HepG2 (cell line): ENCODE data around the gene KLHL3. TPM values are rescaled to one million over a fixed set of nuclear protein-coding genes. Genes with fewer than 3 reads are reported as not detected.

ENCODE experiments used
- AGO1 ChIP-seq: fragments of 200-400 bp; formaldehyde crosslinking; IDR thresholded peaks from 2 replicates; pipeline ENCODE4 v1.6.1; 2017; ENCODE audit warnings: mild to moderate bottlenecking, low read depth, low read length, moderate library complexity; ENCODE audit not compliant: poor library complexity, severe bottlenecking
- ATF4 ChIP-seq, 2 experiments: fragments of 450-650 bp in 1 of 2; sonication (generic) in 1 of 2; formaldehyde crosslinking; IDR thresholded peaks; 2 replicates each; pipeline versions ENCODE4 v1.5.0 to v1.8.0; 2020 to 2022; ENCODE audit warnings: mild to moderate bottlenecking in 1 of 2, missing genetic modification reagents in 1 of 2
- CBX1 ChIP-seq: IDR thresholded peaks from one replicate; pipeline ENCODE4 v1.6.1; 2016; ENCODE audit warnings: antibody characterized with exemption, low read depth
- GPBP1L1 ChIP-seq: sonication (generic); formaldehyde crosslinking; IDR thresholded peaks from 2 replicates; pipeline ENCODE4 v1.5.0; 2020; ENCODE audit warnings: mild to moderate bottlenecking, missing genetic modification reagents
- HNF4A ChIP-seq: sonication (generic); formaldehyde crosslinking; IDR thresholded peaks from 2 replicates; pipeline ENCODE4 v1.4.0; 2020; ENCODE audit warnings: missing genetic modification reagents
- HNRNPL ChIP-seq: fragments of 200-400 bp; formaldehyde crosslinking; IDR thresholded peaks from 2 replicates; pipeline ENCODE4 v1.6.1; 2017; ENCODE audit warnings: mild to moderate bottlenecking, low read depth, low read length
- KLF12 ChIP-seq: sonication (generic); formaldehyde crosslinking; IDR thresholded peaks from 2 replicates; pipeline ENCODE4 v1.4.0; 2020; ENCODE audit warnings: missing genetic modification reagents, borderline replicate concordance
- MLXIP ChIP-seq: sonication (generic); formaldehyde crosslinking; IDR thresholded peaks from 2 replicates; pipeline ENCODE4 v1.9.0; 2021; ENCODE audit warnings: missing genetic modification reagents, borderline replicate concordance
- NAIF1 ChIP-seq: sonication (generic); formaldehyde crosslinking; IDR thresholded peaks from 2 replicates; pipeline ENCODE4 v1.5.0; 2020; ENCODE audit warnings: mild to moderate bottlenecking, missing genetic modification reagents, borderline replicate concordance
- NFKB2 ChIP-seq: sonication (generic); formaldehyde crosslinking; IDR thresholded peaks from 2 replicates; pipeline ENCODE4 v1.4.0; 2020; ENCODE audit warnings: missing genetic modification reagents, borderline replicate concordance
- NFYB ChIP-seq: sonication (generic); formaldehyde crosslinking; IDR thresholded peaks from 2 replicates; pipeline ENCODE4 v1.4.0; 2020; ENCODE audit warnings: missing genetic modification reagents
- SRY ChIP-seq: sonication (generic); formaldehyde crosslinking; IDR thresholded peaks from 2 replicates; pipeline ENCODE4 v1.8.0; 2022; ENCODE audit warnings: mild to moderate bottlenecking, missing genetic modification reagents
- TFAP4 ChIP-seq: sonication (generic); IDR thresholded peaks from 2 replicates; pipeline ENCODE4 v1.6.1; 2016; ENCODE audit warnings: low read depth, borderline replicate concordance
- ZBTB33 ChIP-seq: sonication (generic); formaldehyde crosslinking; IDR thresholded peaks from 2 replicates; pipeline ENCODE4 v1.4.0; 2020; ENCODE audit warnings: missing genetic modification reagents
- ZBTB46 ChIP-seq: sonication (generic); formaldehyde crosslinking; IDR thresholded peaks from 2 replicates; pipeline ENCODE4 v1.4.0; 2020; ENCODE audit warnings: mild to moderate bottlenecking, missing genetic modification reagents, borderline replicate concordance
- ZNF850 ChIP-seq: sonication (generic); formaldehyde crosslinking; conservative IDR thresholded peaks from 2 replicates; pipeline ENCODE4 v1.9.0; 2021; ENCODE audit warnings: mild to moderate bottlenecking, missing genetic modification reagents
- polyA plus RNA-seq, 8 experiments: library from polyadenylated mRNA; depleted of rRNA in 3 of 8; stranded (reverse) in 7 of 8; unstranded in 1 of 8; fragments of >200 nt; fragmentation: Illumina TruSeq in 4 of 8; extraction: Trizol in 4 of 8; gene quantifications; 2 replicates each; pipeline versions ENCODE4 v1.2.1 to v1.2.3, GENCODE V29; 2011 to 2016; ENCODE audit warnings: low read depth in 4 of 8, missing spikeins in 1 of 8, mixed read lengths in 1 of 8; ENCODE audit not compliant: insufficient read depth in 1 of 8
- total RNA-seq, 5 experiments: library from RNA; depleted of rRNA; stranded (reverse); fragments of >200 nt; fragmentation: Illumina TruSeq; extraction: Trizol; gene quantifications; 2 replicates each; pipeline ENCODE4 v1.2.3, GENCODE V29; 2016; ENCODE audit warnings: low read depth in 1 of 5

Gene KLHL3
- total and polyA plus RNA-seq, 2 of the 13 experiments (the other 11 are each of a cell fraction or from before 2014, with no cell fraction given) = 0.02 to 0.08 TPM

GRCh38 chr5:137754188-137754960 is 18.5 kb upstream of the KLHL3 start, which contains the start of gene HNRNPA0 (continued):
- TF ChIP-seq TFAP4 (peak; percentile 82), NAIF1 (CRISPR knock-in tag) (peak; percentile 9; the same call in 1 of the 2 replicates), KLF12 (no peak; the same call in 1 of the 2 replicates), ATF4 (CRISPR knock-in tag; IDR thresholded peaks at IDR 0.05) (peak in 1 of 2 experiments; percentile 58; a peak in 2 of 4 replicates), ZBTB33 (no peak), AGO1 (no peak), CBX1 (peak; percentile 39), NFYB (CRISPR knock-in tag) (peak; percentile 90), MLXIP (CRISPR knock-in tag) (0 out of 2 replicates have a peak, but pooled peaks have one; percentile 45), NFKB2 (0 out of 2 replicates have a peak, but pooled peaks have one; percentile 37), HNF4A (CRISPR knock-in tag) (no peak), ZNF850 (0 out of 2 replicates have a peak, but pooled peaks have one; percentile 38), HNRNPL (peak; percentile 14; the same call in 1 of the 2 replicates), ZBTB46 (no peak), GPBP1L1 (CRISPR knock-in tag) (no peak), SRY (CRISPR knock-in tag) (0 out of 2 replicates have a peak, but pooled peaks have one; percentile 50)
